PFSK-1 (cell line): ENCODE results near the gene MUS81.

Experiments used
- FOXP2 ChIP-seq: optimal IDR thresholded peaks from 2 replicates; pipeline ENCODE3; 2011; ENCODE audit warnings: borderline replicate concordance, control low read depth, inconsistent platforms; ENCODE audit not compliant: insufficient read depth; ENCODE audit errors: extremely low read length, extremely low read depth
- POLR2AphosphoS5 ChIP-seq: IDR thresholded peaks from 2 replicates; pipeline ENCODE4 v1.6.1; 2012; ENCODE audit warnings: low read depth, mild to moderate bottlenecking, control low read depth, low read length, moderate library complexity
- REST ChIP-seq, 2 experiments: IDR thresholded peaks; 2 replicates each; pipeline versions ENCODE4 v1.6.1 to v1.8.0; 2011 to 2012; ENCODE audit warnings: low read depth in 2 of 2, low read length in 2 of 2, control low read depth in 1 of 2, inconsistent platforms in 1 of 2, mild to moderate bottlenecking in 1 of 2, moderate library complexity in 1 of 2; ENCODE audit not compliant: insufficient read depth in 1 of 2
- SIN3A ChIP-seq: IDR thresholded peaks from 2 replicates; pipeline ENCODE4 v1.6.1; 2012; ENCODE audit warnings: mild to moderate bottlenecking, low read length, moderate library complexity, borderline replicate concordance; ENCODE audit not compliant: insufficient read depth
- TAF1 ChIP-seq: IDR thresholded peaks from 2 replicates; pipeline ENCODE4 v1.6.1; 2012; ENCODE audit warnings: low read length, control low read depth, borderline replicate concordance; ENCODE audit not compliant: insufficient read depth

The MUS81 gene

GRCh38 chr11:65911682-65912568 is 51.7 kb downstream of the MUS81 start:
- TF ChIP-seq FOXP2 (no peak), SIN3A (peak; percentile 74; the same call in 1 of the 2 replicates), POLR2AphosphoS5 (peak; percentile 37; the same call in 1 of the 2 replicates), TAF1 (no peak), REST (IDR thresholded peaks at IDR 0.05; ENCODE audit: insufficient read depth in 1 of 2, low read depth in 2 of 2, low read length in 2 of 2) (peak in 1 of 2 experiments; percentile 41; a peak in 1 of 4 replicates)

- TF ChIP-seq FOXP2 (no peak), REST (IDR thresholded peaks at IDR 0.05; ENCODE audit: insufficient read depth in 1 of 2, low read depth in 2 of 2, low read length in 2 of 2) (no peak), TAF1 (no peak), POLR2AphosphoS5 (no peak), SIN3A (no peak)
Measured at GRCh38 chr11:65912845-65913244, 52.6 kb downstream of the MUS81 start.

GRCh38 chr11:65915101-65915820 is 55.0 kb downstream of the MUS81 start:
- TF ChIP-seq TAF1 = peak; percentile 25; the same call in 1 of the 2 replicates
- TF ChIP-seq POLR2AphosphoS5 = no peak

GRCh38 chr11:65915821-65916251 is 55.6 kb downstream of the MUS81 start:
- no peak for TF ChIP-seq REST (IDR thresholded peaks at IDR 0.05; ENCODE audit: insufficient read depth in 1 of 2, low read depth in 2 of 2, low read length in 2 of 2)
- no peak for TF ChIP-seq SIN3A
- TF ChIP-seq TAF1 = no peak
- TF ChIP-seq FOXP2 = no peak
- no peak for TF ChIP-seq POLR2AphosphoS5
